T follicular helper cell (primary cell): ENCODE results near the gene OR51M1.

Source experiments
- DNase-seq: peaks from one replicate; pipeline ENCODE4 v3.0.0-alpha.2; 2020; ENCODE audit warnings: low read depth

The OR51M1 gene

GRCh38 chr11:5390210-5390609 is 6.6 kb downstream of the OR51M1 start:
- no peak for DNase-seq

DNA sequence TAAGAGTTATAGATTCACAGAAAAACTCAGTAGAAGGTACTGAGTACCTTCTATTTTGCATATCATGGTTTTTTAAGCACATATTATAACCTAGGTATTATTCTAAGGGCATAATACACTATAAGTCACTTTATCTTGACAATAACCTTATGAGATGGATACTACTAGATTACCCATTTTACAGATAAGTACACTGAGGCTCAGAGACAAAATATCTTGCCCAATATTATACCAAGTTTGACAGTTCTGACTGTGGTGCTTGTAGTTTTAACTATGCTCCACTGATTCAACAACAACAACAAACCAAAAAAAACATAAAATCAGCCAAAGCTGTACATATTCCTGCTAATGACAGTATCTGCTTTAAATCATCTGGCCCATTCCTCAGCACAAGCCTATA is 10.5 kb downstream of the OR51M1 start:
- DNase-seq, result no peak

GRCh38 chr11:5398936-5399335 is 15.3 kb downstream of the OR51M1 start:
- DNase-seq, result no peak

GRCh38 chr11:5405173-5405572 is 21.6 kb downstream of the OR51M1 start:
- no peak for DNase-seq

DNA sequence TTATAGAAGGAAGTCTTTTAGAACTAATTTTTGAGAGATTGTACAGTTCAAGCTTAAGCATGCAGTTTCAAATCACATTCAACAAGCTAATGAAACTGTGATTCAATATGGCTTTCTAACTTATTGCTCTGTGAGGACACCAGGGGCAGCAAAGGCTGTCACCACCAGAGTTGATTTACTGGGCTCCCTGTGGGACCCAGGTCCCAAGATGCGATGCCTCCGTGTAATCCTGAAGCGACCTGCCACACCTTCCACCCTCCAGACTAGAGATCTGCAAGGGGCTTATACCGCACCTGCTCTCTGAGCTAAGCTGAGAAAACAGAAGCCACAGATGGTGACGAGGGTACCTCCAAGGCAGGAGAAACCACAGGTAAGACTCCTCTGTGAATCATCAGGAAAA is 37.4 kb downstream of the OR51M1 start:
- no peak for DNase-seq

GRCh38 chr11:5421811-5422210 is 38.2 kb downstream of the OR51M1 start, which contains the start of gene OR51Q1:
TSS of gene OR51Q1 (plus strand) at chr11:5422111. CDS start at chr11:5422201, 90 bp downstream.
- DNase-seq, result no peak

DNA sequence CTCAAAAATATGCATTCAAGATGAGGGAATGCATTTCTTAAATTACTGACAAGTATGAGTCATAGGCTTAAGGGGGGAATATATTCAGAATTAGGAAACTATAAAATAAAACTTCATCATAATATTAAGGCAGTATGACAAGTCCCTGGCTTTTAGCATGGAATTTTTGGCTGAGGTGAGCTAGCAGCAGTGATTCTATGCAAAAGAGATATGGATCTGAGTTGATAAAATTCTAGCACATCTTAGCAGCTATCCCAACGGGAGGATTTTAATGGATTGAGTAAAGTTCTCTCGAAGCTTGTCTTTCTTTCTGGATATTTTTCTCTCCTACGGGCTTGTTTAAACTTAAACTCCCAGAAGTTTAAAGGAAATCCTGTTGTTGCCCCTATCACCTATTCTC is 39.5 kb downstream of the OR51M1 start:
- no peak for DNase-seq

DNA sequence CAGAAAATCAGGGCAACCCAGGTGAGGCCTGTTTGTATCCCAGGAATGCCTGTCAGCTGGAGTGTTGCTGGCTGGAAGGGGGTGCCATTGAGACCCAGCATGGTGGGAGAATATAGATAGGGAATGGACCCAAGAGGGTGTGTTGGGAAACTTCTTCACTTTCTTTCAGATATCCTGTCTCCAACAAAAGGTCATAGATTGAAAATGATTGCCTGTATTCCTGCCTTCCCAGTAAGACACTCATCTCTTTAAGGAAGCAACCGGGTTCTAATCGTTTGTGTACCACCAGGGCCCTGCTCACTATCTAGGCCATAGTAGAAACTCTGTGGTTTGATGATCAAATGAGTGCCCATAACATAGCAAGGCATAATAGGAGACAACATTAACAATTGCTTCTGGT is 57.8 kb downstream of the OR51M1 start, which contains the start of gene OR51I1:
Gene OR51I1, minus strand, starts transcription at position 101 of the 400 bp plus-strand sequence. Its CDS starts 0 bp downstream, at position 101.
- DNase-seq, result no peak
